HepG2 (cell line): ENCODE measurements around the gene CNRIP1. TPM values are rescaled to one million over a fixed set of nuclear protein-coding genes. Genes with fewer than 3 reads are reported as not detected.

Experiments
- ATAC-seq: fragments of 200-7000 bp; cut with Tn5 transposase; 3 replicates; pipeline ENCODE4 v1.9.1; 2020; ENCODE audit warnings: mild to moderate bottlenecking, moderate library complexity
- BruUV-seq: library from RNA; stranded (reverse); fragments of 400-500 nt; replicated peaks from 2 replicates; lab custom pipeline; 2021; lab: Mats Ljungman, UMichigan
- CTCF ChIA-PET: fragments of 300-600 bp; formaldehyde crosslinking; extraction: SDS; loops from one replicate; lab custom pipeline; 2021; ENCODE audit warnings: low total read pairs, inconsistent platforms, low intra/inter-chr PET ratio; lab: Yijun Ruan, JAX
- POLR2A ChIA-PET: fragments of 350-600 bp; sonication (Branson Sonifier 250); formaldehyde crosslinking; loops from one replicate; lab custom pipeline; 2020; ENCODE audit warnings: antibody characterized with exemption, inconsistent platforms; lab: Yijun Ruan, JAX
- DNase-seq: peaks from one replicate; pipeline ENCODE4 v3.0.0-alpha.2; 2015; ENCODE audit warnings: low spot score
- FAIRE-seq: peaks from 3 replicates; lab custom pipeline; 2011; peaks lifted over from hg19 to GRCh38; lab: Jason Lieb, UNC
- H2AFZ ChIP-seq: one replicate; pipeline ENCODE4 v1.6.1; 2011; ENCODE audit warnings: low read length, inconsistent platforms
- H3K27ac ChIP-seq: fragments of 300-600 bp; 3 replicates; pipeline ENCODE4 v1.8.0; 2011; ENCODE audit warnings: mixed run types, mild to moderate bottlenecking, mixed read lengths, low read length, inconsistent platforms; ENCODE audit not compliant: insufficient read depth; ENCODE audit errors: extremely low read length
- H3K27me3 ChIP-seq, 2 experiments: fragments of 200-600 bp in 1 of 2; 2 replicates in 1 of 2; 3 replicates in 1 of 2; pipeline versions ENCODE4 v1.6.0 to v1.8.0; 2011; ENCODE audit warnings: low read length in 2 of 2, mild to moderate bottlenecking in 2 of 2, moderate library complexity in 2 of 2, inconsistent platforms in 1 of 2; ENCODE audit not compliant: insufficient read depth in 2 of 2, control insufficient read depth in 1 of 2
- H3K36me3 ChIP-seq, 2 experiments: fragments of 200-600 bp in 1 of 2; replicated peaks in 1 of 2; 2 replicates in 1 of 2; 3 replicates in 1 of 2; pipeline versions ENCODE4 v1.5.1 to v1.8.0; 2011; ENCODE audit warnings: low read length in 2 of 2, inconsistent platforms in 1 of 2; ENCODE audit not compliant: insufficient read depth in 2 of 2, control insufficient read depth in 1 of 2
- H3K4me1 ChIP-seq: 2 replicates; pipeline ENCODE4 v1.5.1; 2012; ENCODE audit warnings: low read length, inconsistent platforms; ENCODE audit not compliant: insufficient read depth
- H3K4me2 ChIP-seq: 2 replicates; pipeline ENCODE4 v1.6.0; 2011; ENCODE audit warnings: low read depth, low read length, inconsistent platforms
- H3K4me3 ChIP-seq, 3 experiments: fragments of 200-600 bp in 1 of 3; sonication (generic), shearing (Covaris generic) in 1 of 3; replicated peaks in 1 of 3; 2 replicates each; pipeline ENCODE4 v1.5.1; 2011 to 2016; ENCODE audit warnings: low read length in 3 of 3, inconsistent platforms in 2 of 3, low read depth in 2 of 3, mild to moderate bottlenecking in 2 of 3, control low read depth in 1 of 3, mixed read lengths in 1 of 3; ENCODE audit not compliant: insufficient read depth in 1 of 3
- H3K79me2 ChIP-seq: one replicate; pipeline ENCODE4 v1.6.1; 2011; ENCODE audit warnings: low read length, inconsistent platforms; ENCODE audit not compliant: insufficient read depth
- H3K9ac ChIP-seq: 2 replicates; pipeline ENCODE4 v1.6.0; 2011; ENCODE audit warnings: mild to moderate bottlenecking, low read depth, low read length, inconsistent platforms; ENCODE audit not compliant: insufficient read depth
- H3K9me3 ChIP-seq: 2 replicates; pipeline ENCODE4 v1.5.1; 2012; ENCODE audit warnings: mild to moderate bottlenecking, low read length
- H4K20me1 ChIP-seq: 2 replicates; pipeline ENCODE4 v1.6.0; 2011; ENCODE audit warnings: inconsistent platforms, mild to moderate bottlenecking, low read length, moderate library complexity; ENCODE audit not compliant: insufficient read depth
- ATF1 ChIP-seq: IDR thresholded peaks from 2 replicates; pipeline ENCODE4 v1.6.1; 2016; ENCODE audit warnings: mild to moderate bottlenecking, control low read depth
- BORCS8-MEF2B ChIP-seq: sonication (generic); formaldehyde crosslinking; IDR thresholded peaks from 2 replicates; pipeline ENCODE4 v1.8.0; 2022; ENCODE audit warnings: mild to moderate bottlenecking, missing genetic modification reagents
- CSRNP2 ChIP-seq: sonication (generic); formaldehyde crosslinking; conservative IDR thresholded peaks from 2 replicates; pipeline ENCODE4 v1.8.0; 2022; ENCODE audit warnings: low read depth, missing genetic modification reagents
- GABPA ChIP-seq, 2 experiments: IDR thresholded peaks; 2 replicates each; pipeline ENCODE4 v1.6.1; 2011 to 2016; ENCODE audit warnings: low read depth in 2 of 2, low read length in 1 of 2, missing biosample characterization in 1 of 2, missing genetic modification characterization in 1 of 2
- HMG20B ChIP-seq: conservative IDR thresholded peaks from 2 replicates; pipeline ENCODE4 v1.6.1; 2016; ENCODE audit warnings: missing genetic modification reagents, missing compliant biosample characterization
- IKZF1 ChIP-seq: fragments of 450-650 bp; IDR thresholded peaks from 2 replicates; pipeline ENCODE4 v1.7.1; 2016
- KAT8 ChIP-seq: IDR thresholded peaks from 2 replicates; pipeline ENCODE4 v1.6.1; 2016; ENCODE audit warnings: missing genetic modification reagents, missing compliant biosample characterization
- PRPF4 ChIP-seq: fragments of 200-400 bp; formaldehyde crosslinking; IDR thresholded peaks from 2 replicates; pipeline ENCODE4 v1.6.1; 2016; ENCODE audit warnings: low read length, low read depth; ENCODE audit not compliant: poor library complexity, severe bottlenecking
- RARG ChIP-seq: sonication (generic); formaldehyde crosslinking; IDR thresholded peaks from 2 replicates; pipeline ENCODE4 v1.4.0; 2020; ENCODE audit warnings: low read depth, mild to moderate bottlenecking, missing genetic modification reagents
- RNF2 ChIP-seq: fragments of 450-650 bp; conservative IDR thresholded peaks from 2 replicates; pipeline ENCODE4 v1.6.1; 2016; ENCODE audit warnings: low read depth
- SMARCC2 ChIP-seq: fragments of 450-650 bp; IDR thresholded peaks from 2 replicates; pipeline ENCODE4 v1.6.1; 2017; ENCODE audit warnings: antibody characterized with exemption, mild to moderate bottlenecking
- SNAI1 ChIP-seq: sonication (generic); formaldehyde crosslinking; IDR thresholded peaks from 2 replicates; pipeline ENCODE4 v1.5.0; 2020; ENCODE audit warnings: mild to moderate bottlenecking, missing genetic modification reagents, borderline replicate concordance
- STAT5B ChIP-seq: sonication (generic); formaldehyde crosslinking; IDR thresholded peaks from 2 replicates; pipeline ENCODE4 v1.4.0; 2020; ENCODE audit warnings: missing genetic modification reagents
- TCF7 ChIP-seq: sonication (generic); IDR thresholded peaks from 2 replicates; pipeline ENCODE4 v1.6.1; 2016; ENCODE audit warnings: antibody characterized with exemption, low read depth
- TOPORS ChIP-seq: sonication (generic); formaldehyde crosslinking; IDR thresholded peaks from 2 replicates; pipeline ENCODE4 v1.8.0; 2023; ENCODE audit warnings: mild to moderate bottlenecking, missing genetic modification reagents
- ZFP1 ChIP-seq: IDR thresholded peaks from 2 replicates; pipeline ENCODE4 v1.6.1; 2016
- ZKSCAN5 ChIP-seq: sonication (generic); formaldehyde crosslinking; IDR thresholded peaks from 2 replicates; pipeline ENCODE4 v1.5.1; 2020; ENCODE audit warnings: mild to moderate bottlenecking, missing genetic modification reagents
- ZNF124 ChIP-seq: sonication (generic); formaldehyde crosslinking; IDR thresholded peaks from 2 replicates; pipeline ENCODE4 v1.4.0; 2020; ENCODE audit warnings: missing genetic modification reagents
- ZNF260 ChIP-seq: sonication (generic); formaldehyde crosslinking; IDR thresholded peaks from 2 replicates; pipeline ENCODE4 v1.4.0; 2020; ENCODE audit warnings: missing genetic modification reagents, low read depth, mild to moderate bottlenecking, borderline replicate concordance
- WGBS: methylation state at CpG from one replicate; pipeline ENCODE4 v1.1.6; 2017; ENCODE audit warnings: low lambda C conversion rate; 5-methylcytosine and 5-hydroxymethylcytosine counted together
- in situ Hi-C: cut with HindIII; loops from 2 replicates; pipeline ENCODE4 v1.10.0; 2017; ENCODE audit warnings: low pct_unique_long_range_greater_than_20kb; ENCODE audit not compliant: extremely low pct_ligation_motif_present
- intact Hi-C: fragments of 100-400 bp; cut with micrococcal nuclease; formaldehyde crosslinking; loops from one replicate; pipeline ENCODE4 v1.10.0; 2022; ENCODE audit not compliant: unreplicated experiment
- polyA plus RNA-seq, 8 experiments: library from polyadenylated mRNA; depleted of rRNA in 3 of 8; stranded (reverse) in 7 of 8; unstranded in 1 of 8; fragments of >200 nt; fragmentation: Illumina TruSeq in 4 of 8; extraction: Trizol in 4 of 8; gene quantifications; 2 replicates each; pipeline versions ENCODE4 v1.2.1 to v1.2.3, GENCODE V29; 2011 to 2016; ENCODE audit warnings: low read depth in 4 of 8, missing spikeins in 1 of 8, mixed read lengths in 1 of 8; ENCODE audit not compliant: insufficient read depth in 1 of 8
- total RNA-seq, 5 experiments: library from RNA; depleted of rRNA; stranded (reverse); fragments of >200 nt; fragmentation: Illumina TruSeq; extraction: Trizol; gene quantifications; 2 replicates each; pipeline ENCODE4 v1.2.3, GENCODE V29; 2016; ENCODE audit warnings: low read depth in 1 of 5
- TF ChIP-seq, protein P1 (sequence below): IDR thresholded peaks from 2 replicates; pipeline ENCODE4 v1.6.1; 2016; ENCODE audit warnings: low read depth

CNRIP1 gene
- total and polyA plus RNA-seq, 2 of the 13 experiments (the other 11 are each of a cell fraction or from before 2014, with no cell fraction given) = not detected

DNA sequence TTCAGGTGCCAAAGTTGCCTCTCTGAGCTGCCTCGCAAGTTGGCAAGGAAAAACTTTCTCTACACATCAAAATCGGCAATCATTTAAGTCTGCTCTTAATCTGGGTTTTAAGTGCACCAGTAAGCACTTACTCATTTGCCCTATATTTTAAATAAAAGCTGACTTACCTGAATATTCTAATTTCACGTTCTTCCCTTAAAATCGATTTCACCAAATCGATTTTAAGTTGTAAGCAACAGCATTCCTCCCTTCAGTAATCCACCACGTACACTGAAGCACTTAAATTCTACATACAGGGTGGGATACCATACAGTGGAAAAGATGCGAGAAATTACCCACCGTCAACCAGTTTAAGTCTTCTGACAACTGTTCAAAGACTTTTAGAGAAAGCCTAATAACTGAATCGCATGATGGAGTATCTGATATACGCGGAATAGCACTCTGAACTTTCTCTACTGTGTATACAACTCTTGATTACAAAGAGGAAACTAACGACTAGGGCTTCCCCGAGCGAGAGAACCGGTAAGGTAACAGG, 69.0 kb downstream of the CNRIP1 start:
- H3K4me1 ChIP-seq = peaks cover 55% of the 10 kb centered on the region
- peak overlapping the region; percentile 83 to 97 (median 96) for H3K4me3 ChIP-seq
- intact Hi-C loops = loop anchor here (1.0 to 5.0 kb wide), 6 partner anchors 14 to 188 kb away; partner anchors contain the start of gene C1D
- WGBS = 6% methylated on average over 15 of the region's 15 CpGs
- DNase-seq (no peak), ATAC-seq (peak; percentile 7), FAIRE-seq (no peak)
- BruUV-seq = TSS peak; percentile 42
- peaks cover 0 to 11% of the 10 kb centered on the region in 2 experiments; a peak in 2 of 5 replicates for H3K36me3 ChIP-seq
- POLR2A ChIA-PET = interaction anchor here (3.8 kb wide), 1 partner anchor 93 kb away, joined by 26 read pairs; the partner anchor contains the start of gene PNO1
- H3K9ac ChIP-seq = peak overlapping the region; percentile 95
- peaks cover 50% of the 10 kb centered on the region for H4K20me1 ChIP-seq
- peaks cover 72% of the 10 kb centered on the region for H3K79me2 ChIP-seq
- H3K4me2 ChIP-seq = peak overlapping the region; percentile 87
- no peak overlapping the region for H2AFZ ChIP-seq
- H3K9me3 ChIP-seq = no peaks in the 10 kb centered on the region
- H3K27ac ChIP-seq = peak overlapping the region; percentile 94
- no peaks in the 10 kb centered on the region; a peak in 1 of 5 replicates for H3K27me3 ChIP-seq
- in situ Hi-C loops = no loop called here
- CTCF ChIA-PET = interaction anchor here (1.2 to 1.8 kb wide), 2 partner anchors 55 to 129 kb away, joined by 3 to 9 read pairs; no protein-coding TSS in a partner anchor
- TF ChIP-seq, protein P1, sequence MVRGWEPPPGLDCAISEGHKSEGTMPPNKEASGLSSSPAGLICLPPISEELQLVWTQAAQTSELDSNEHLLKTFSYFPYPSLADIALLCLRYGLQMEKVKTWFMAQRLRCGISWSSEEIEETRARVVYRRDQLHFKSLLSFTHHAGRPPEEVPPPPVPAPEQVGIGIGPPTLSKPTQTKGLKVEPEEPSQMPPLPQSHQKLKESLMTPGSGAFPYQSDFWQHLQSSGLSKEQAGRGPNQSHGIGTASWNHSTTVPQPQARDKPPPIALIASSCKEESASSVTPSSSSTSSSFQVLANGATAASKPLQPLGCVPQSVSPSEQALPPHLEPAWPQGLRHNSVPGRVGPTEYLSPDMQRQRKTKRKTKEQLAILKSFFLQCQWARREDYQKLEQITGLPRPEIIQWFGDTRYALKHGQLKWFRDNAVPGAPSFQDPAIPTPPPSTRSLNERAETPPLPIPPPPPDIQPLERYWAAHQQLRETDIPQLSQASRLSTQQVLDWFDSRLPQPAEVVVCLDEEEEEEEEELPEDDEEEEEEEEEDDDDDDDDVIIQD (CRISPR knock-in tag) = 0 out of 2 replicates have a peak, but pooled peaks have one; percentile 12
- TF ChIP-seq ZKSCAN5 (CRISPR knock-in tag) = no peak
- TF ChIP-seq RNF2 = no peak
- TF ChIP-seq TCF7 = no peak
- peak; percentile 37; the same call in 1 of the 2 replicates for TF ChIP-seq KAT8 (CRISPR knock-in tag)
- no peak for TF ChIP-seq GABPA (IDR thresholded peaks at IDR 0.05; ENCODE audit: low read depth, low read length)
- no peak for TF ChIP-seq GABPA (CRISPR knock-in tag; IDR thresholded peaks at IDR 0.05; ENCODE audit: low read depth)
- no peak for TF ChIP-seq ZFP1
- no peak for TF ChIP-seq IKZF1
- TF ChIP-seq SMARCC2 = no peak
- TF ChIP-seq STAT5B = no peak
- TF ChIP-seq HMG20B (CRISPR knock-in tag) = no peak
- no peak for TF ChIP-seq CSRNP2
- no peak for TF ChIP-seq PRPF4
- TF ChIP-seq RARG = no peak
- TF ChIP-seq TOPORS (CRISPR knock-in tag) = no peak
- no peak for TF ChIP-seq ZNF260 (CRISPR knock-in tag)
- TF ChIP-seq ZNF124 (CRISPR knock-in tag) = 0 out of 2 replicates have a peak, but pooled peaks have one; percentile 14
- TF ChIP-seq BORCS8-MEF2B (CRISPR knock-in tag) = no peak
- TF ChIP-seq ATF1 (CRISPR knock-in tag) = no peak
- no peak for TF ChIP-seq SNAI1
